Stimulated activated CD8-positive, alpha-beta memory T cell treated with anti-CD3 and anti-CD28 coated beads, Interleukin-4, amount 100 ng/mL, for 48 hours (primary cell): ENCODE measurements around the gene CDC42BPA.

Experiments
- DNase-seq: peaks from one replicate; pipeline ENCODE4 v3.0.0-alpha.2; 2020

The CDC42BPA gene

GRCh38 chr1:227335242-227336020, 17.1 kb upstream of the CDC42BPA start:
- DNase-seq = no peak

- no peak for DNase-seq
Measured at GRCh38 chr1:227333423-227333822, 15.1 kb upstream of the CDC42BPA start.

GRCh38 chr1:227330279-227331076, 12.2 kb upstream of the CDC42BPA start:
- DNase-seq = no peak

DNA sequence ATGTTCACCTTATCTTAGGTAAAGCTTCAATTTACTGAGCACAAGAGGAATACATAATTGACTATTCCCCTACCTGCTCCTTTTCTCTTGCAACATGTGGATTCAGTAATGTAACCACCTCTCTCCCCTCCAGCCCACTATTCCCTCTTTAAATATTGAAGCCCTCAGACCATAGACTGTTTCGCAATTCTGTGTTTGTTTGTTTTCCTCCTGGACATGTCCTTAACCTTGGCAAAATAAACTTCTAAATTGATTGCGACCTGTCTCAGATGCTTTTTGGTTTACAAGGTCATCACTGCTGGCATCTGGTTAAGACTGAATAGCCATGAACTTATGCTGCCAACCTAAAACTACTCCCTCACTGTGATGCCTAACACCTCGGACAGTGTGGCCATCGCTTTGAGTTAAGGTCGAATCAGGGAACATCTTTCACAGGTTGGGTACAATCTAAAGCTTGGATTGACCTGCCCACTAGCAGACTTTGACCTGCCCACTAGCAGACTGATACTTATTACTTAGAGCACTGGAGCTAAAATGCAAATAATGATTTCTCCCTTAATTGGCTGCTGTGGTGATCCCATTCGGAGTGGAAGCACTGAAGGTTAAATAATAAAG, 10.2 kb upstream of the CDC42BPA start:
- DNase-seq = no peak

DNA sequence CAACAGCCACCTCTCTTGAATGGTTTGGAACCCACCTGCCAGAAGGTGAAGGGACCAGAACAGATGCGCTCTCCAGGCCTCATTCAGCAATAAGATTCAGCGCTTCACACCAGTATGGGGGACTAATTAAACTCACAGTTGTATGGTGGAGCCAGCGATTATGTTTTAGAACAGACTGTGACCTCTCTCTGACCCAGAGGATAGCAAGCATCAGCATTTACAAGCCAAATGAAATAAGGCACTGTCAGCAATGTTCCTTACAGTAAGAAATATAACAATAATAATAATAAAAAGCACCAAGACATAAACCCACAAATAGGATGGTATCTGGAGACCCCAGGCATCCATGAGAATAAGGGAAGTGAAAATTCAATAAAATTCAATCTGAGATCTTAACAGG, 6.9 kb upstream of the CDC42BPA start:
- no peak for DNase-seq

DNA sequence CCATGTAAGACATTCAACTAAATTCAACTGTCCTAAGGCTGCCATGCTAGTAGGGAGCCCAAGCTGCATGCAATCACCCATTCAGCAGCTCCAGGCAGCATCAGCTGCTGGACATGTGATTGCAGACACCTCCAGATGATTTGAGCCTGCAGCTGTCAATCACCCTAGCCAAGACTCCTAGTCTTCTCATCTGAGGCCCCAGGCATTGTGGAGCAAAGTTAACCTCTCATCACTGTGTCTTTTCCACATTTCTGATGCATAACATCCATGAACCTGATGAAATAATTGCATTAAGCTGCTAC, 5.6 kb upstream of the CDC42BPA start:
- no peak for DNase-seq

DNA sequence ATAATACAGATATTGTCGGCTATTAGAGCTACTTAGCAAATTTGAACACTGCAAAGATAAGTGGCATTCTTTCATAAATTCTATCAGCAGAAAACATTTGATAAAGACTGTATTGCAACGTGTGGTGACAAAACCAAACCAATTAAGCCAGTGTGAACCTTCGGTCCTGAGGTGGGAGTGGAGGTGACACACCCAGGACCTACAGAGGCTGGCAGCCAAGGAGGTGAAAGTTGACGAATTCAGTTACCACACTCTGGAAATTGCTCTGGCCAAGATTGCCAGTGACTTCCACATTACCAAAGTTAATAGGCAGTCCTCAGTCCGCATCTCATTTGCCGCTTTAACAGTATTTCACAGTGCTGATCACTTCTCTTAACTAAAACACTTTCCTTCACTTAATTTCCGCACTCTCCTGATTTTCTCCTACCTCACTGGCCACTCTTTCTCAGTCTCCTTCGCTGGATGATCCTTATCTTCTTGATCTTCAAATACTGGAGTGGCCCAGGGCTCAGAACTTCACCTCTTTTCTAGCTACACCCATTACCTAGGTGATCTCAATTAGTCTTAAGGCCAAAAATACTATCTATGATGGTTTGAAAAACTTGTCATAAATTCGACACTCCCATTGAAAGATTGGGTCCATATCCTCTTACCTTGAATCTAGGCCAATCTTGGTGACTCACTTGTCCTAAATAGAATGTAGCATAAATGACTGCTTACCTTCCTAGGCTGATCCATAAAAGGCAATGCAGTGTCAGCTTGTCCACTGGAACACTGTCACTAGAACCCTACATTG, 5.1 kb upstream of the CDC42BPA start:
- no peak for DNase-seq

DNA sequence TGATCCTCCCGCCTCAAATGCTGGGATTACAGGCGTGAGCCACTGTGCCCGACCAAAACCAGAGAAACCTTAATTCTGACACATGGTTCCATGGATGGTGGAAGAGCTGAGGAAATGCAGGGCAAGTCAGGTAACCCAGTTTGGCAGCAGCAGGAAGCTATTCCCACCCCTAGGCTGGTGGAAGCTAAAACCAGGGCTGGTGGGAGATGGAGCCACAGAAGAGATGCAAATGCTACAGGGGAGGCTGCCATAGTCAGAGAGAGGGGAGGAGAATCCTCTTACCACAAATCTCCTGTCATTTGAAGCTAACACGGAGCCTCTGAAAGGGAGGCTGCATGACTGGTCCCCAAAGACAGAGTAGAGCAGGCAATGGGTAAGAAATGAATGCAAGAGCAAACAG, 4.1 kb upstream of the CDC42BPA start:
- DNase-seq = no peak

- no peak for DNase-seq
Measured at GRCh38 chr1:227321035-227321434, 2.7 kb upstream of the CDC42BPA start.

DNA sequence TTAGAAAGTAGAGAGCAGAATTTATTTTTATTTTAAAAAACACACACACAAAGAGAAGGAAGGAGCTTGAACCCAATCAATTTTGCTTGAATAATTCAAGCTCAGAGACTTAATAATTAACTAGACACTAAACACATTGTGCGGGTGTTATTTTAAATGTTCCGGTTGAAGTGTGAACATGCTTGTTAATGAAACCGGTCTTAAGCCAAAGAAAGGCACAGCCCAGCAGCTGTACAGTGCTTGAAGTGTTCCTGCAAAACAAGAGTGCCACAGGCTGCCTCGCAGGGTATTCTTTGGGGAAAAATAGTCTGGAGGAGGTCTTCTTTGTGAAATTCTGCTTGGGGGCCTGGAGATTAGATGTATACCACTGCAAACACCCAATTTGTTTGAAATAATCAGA, 2.2 kb upstream of the CDC42BPA start:
- no peak for DNase-seq

DNA sequence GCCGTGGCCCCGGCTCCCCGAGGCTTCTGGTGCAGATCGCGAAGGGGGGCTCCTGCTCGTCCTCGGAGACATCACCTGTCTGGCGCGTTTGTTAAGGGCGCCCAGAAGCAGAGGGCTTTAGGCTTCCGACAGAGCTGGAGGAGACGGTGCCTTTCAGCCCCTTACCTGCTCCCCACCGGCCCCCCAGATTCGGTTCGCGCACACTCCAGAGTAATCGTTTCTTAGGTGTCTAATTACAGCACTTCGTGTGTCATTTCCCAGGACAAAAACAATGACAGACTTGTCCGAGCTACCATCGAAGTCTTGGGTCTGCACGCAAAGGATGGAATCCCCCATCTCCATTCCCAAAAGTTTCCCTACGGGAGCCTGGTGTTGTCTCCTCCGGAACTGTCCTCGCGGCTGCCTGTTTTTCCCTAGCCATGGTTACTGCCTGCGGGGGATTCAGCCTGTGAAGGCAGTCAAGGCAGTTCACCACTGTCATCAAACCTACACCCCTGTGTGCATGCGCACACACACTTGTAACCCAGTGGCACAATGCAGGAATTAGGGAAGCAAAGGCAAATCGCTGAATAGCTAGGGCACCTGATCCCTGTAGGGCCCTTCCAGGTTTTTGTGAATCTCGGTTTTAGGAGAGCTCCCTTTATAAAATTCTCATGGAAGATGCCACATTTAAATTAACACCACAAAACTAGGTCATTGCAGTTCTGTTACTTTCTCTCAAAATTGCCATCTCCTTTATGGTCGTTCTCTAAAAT, 738 bp upstream of the CDC42BPA start:
- DNase-seq = no peak

DNA sequence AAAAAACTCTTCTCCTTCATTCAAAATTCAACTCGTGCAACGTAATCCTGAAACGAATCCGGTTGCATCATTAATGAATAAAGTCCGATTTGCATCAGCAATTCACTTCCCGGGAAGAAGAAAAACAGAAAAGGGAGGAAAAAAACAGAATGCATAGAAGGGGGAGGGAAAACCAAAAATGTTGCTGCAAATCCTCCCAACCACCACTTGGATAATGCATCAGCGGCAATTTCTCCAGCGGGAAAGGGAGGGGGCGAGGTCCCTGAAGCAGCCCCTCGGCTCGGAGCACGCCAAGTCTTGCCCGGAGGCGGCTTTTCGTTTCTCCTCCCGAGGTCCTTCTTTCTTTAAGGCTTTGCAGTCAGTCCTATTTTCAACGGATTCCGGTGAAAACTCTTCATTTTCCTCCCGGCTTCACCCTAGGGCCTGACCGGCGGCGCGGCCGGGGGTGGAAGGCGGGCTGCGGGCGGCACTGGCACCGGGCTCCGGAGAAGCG, 723 bp downstream of the CDC42BPA start:
- peak; percentile 31 for DNase-seq

DNA sequence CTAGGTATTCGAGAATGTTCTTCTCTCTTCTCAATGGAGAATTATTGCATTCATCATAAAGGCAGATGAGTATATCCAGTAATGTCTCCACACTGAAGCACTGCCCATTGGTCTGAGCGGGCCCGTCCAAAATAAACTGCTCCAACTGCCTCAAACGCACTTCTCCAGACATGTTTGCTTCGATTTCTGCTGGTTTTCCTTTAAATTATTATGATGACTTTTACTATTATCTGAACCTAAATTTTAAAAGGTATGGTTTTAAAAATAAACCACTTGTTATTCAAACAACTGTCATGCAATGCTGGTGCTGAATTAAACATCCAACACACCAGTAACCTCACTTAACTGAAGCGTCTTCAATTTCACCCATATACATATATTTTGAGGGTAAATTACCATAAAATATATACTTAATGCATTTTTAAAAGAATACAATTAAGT, 1.3 kb downstream of the CDC42BPA start:
- DNase-seq = no peak

DNA sequence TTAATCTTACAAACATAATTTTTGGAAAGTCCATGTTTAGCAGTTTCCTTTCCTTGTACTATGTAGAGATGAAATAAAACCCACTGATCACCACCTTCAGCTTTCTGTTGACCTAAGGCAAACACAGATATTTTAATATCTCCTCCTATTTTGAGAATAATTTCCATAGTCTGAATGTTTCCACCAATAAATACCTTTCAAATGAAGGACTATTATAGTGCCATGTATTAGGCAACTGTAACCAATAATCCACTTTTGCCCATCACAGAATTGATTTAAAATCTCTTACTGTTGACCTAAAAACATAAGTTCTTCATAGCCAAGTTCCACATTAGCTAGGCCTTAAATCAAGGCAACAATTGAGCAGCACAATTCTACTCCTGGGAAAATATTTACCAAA, 1.8 kb downstream of the CDC42BPA start:
- no peak for DNase-seq

DNA sequence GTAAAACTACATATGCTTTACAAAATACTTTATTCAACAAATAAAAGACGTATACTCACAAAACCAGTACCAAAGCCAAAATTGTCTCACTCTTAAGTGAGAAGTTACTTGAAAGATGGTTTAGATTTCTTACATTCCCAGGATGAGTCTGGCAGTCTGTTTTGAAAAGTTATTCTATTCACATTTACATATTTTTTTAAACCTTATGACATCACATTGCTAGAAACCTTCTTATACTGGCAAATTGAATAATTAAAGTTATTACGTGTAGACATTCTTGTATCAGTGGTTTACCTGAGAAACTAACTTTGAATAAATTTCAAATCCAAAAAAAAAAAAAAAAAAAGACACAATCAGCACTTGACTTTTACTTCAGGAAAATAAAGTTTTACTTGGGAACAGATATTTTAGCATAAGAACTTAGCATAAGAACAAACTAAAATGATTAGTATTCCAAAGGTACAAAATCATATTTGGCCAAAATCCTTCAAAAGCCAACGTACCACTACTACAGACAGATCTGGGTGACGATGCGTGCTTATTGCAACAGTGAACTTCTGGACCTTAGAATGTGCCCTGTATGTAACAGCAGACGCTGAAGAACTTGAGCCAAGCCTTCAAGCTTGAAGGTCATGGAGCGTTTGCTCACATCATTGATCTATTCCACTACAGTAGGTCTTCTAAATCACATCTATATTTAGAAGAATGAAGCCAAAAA, 2.5 kb downstream of the CDC42BPA start:
- no peak for DNase-seq

GRCh38 chr1:227314014-227314848, 4.1 kb downstream of the CDC42BPA start:
- DNase-seq = no peak

DNA sequence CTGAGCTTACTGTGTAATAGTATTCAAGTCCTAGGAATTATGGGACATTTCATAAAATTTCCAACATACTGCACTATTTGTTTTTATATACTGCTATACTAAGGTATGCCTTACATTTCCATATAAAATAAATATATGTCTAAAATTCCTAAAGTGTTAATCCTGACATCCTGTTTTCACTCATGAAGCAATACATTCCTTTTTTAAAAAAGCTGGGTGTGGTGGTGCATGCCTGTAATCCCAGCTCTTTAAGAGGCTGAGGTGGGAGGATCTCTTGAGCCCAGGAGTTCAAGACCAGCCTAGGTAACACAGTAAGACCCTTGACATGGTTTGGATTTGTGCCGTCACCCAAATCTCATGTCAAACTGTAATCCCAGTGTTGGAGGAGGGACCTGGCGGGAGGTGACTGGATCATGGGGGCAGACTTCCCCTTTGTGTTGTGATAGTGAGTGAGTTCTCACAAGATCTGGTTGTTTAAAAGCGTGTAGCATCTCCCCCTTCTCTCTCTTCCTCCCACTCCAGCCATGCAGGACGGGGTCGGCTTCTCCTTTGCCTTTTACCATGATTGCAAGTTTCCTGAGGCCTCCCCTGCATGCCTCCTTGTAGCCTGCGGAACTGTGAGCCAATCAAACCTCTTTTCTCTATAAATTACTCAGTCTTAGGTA, 5.8 kb downstream of the CDC42BPA start:
- DNase-seq = no peak

DNA sequence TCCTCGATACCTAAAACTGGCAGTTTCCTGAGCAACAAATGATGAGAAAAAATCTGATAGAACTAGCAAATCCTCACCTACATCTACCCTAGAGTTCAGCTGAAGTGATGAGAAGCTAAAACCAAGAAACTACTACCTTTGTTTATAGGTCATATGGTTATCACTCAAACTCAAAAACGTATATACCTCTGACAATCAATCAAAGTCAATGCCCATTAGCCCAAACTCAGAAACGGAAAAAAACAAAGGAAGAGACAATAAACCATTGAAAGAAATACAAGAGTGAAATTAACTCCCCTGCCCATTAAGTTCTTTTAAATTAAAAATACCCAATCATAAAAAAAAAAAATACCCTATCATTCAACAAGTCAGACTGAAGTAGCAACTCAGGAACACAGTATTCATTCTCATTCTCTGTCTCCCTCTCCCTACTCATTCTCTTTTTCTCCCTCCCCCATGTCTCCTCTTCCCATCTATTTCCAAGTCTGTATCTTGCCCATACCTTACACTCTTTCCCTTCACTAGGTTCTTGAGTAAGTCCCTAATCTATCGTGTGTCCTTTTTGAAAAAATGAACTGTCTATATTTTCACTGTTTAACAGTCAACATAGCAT, 6.8 kb downstream of the CDC42BPA start:
- no peak for DNase-seq
